ES-I3 (cell line): ENCODE data around the gene NMU.
"Not testable (repeated sequence)": the region's sequence is repeated elsewhere in the genome, so short reads cannot be mapped to it uniquely, and the experiment has no call there.

Source experiments
- H3K36me3 ChIP-seq: 2 replicates; pipeline ENCODE4 v1.6.1; 2013; ENCODE audit warnings: mild to moderate bottlenecking, low read length, control low read depth, moderate library complexity; ENCODE audit not compliant: insufficient read depth
- H3K4me1 ChIP-seq: 2 replicates; pipeline ENCODE4 v1.6.1; 2013; ENCODE audit warnings: mild to moderate bottlenecking, control low read depth, low read length; ENCODE audit not compliant: insufficient read depth
- H3K9ac ChIP-seq: 2 replicates; pipeline ENCODE4 v1.6.1; 2013; ENCODE audit warnings: low read depth, mild to moderate bottlenecking, low read length, moderate library complexity
- H3K9me3 ChIP-seq: 2 replicates; pipeline ENCODE4 v1.6.1; 2013; ENCODE audit warnings: mild to moderate bottlenecking, low read length, moderate library complexity; ENCODE audit not compliant: control insufficient read depth, insufficient read depth

The NMU gene

DNA sequence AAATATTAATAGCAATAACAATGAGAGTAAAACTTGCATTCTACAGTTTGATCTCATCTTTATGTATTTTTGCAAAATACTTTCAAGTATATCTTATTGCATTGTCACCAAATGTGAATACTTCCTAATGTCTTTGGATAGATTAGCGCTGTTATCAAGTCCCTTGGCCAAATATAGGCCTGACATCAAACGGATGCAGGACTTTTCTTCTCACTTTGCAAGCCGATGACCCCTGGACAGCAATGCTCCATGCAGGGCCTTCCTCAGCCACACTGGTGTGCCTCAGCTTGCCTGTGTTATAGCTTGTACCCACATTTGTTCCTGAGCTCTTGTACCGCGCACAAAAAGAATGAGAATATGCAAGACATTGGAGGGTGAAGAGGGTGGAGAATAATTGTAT lies 18.0 kb upstream of the NMU start:
- H3K36me3 ChIP-seq = no peaks in the 10 kb centered on the region
- no peaks in the 10 kb centered on the region for H3K4me1 ChIP-seq
- no peak overlapping the region for H3K9ac ChIP-seq
- no peaks in the 10 kb centered on the region for H3K9me3 ChIP-seq

DNA sequence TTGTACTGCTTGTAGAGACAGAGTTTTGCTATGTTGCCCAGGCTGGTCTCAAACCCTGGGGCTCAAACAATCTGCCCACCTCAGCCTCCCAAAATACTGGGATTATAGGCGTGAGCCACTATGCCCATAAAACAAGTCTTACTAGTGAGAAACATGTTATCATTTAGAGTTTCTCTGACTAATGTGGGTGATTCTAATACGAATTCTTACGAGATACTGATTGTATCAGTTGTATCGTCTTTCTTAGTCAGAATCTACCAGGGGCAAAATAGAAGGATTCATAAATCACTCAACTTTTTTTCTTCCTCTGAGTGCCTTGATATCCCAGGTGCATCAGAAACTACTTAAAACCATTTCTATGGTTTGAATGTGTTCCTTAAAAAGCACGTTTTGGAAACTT lies 14.4 kb upstream of the NMU start:
- Histone ChIP-seq H3K36me3 (no peaks in the 10 kb centered on the region), H3K9ac (no peak overlapping the region), H3K9me3 (no peaks in the 10 kb centered on the region), H3K4me1 (no peaks in the 10 kb centered on the region)

DNA sequence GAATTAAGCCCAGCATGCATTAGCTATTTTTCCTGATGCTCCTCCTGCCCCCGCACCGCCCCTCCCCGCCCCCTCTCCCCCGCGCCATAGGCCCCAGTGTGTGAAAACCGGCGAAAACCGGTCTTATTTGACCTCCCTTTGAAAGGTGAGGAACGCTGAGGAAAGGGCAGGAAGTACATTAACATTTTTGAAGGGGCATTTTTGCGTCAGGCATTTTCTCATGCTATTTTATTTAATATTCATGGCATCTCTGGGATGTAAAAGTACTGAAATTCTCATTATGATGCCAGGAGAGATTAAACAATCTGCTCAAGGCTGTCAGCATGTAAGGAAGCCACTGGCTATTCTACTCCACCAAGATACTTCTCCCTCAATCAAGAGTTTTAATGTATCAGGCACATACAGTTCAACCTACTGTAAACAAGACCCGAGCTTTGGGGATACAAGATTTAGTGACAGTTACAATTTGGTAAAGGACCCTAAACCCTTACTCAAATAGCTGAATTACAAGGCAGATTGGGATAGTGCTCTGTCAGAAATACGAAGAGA lies 1.2 kb upstream of the NMU start:
- H3K9me3 ChIP-seq = no peaks in the 10 kb centered on the region
- peak overlapping the region; percentile 60; the same call in 1 of the 2 replicates for H3K9ac ChIP-seq
- H3K4me1 ChIP-seq = peaks cover 26% of the 10 kb centered on the region
- no peaks in the 10 kb centered on the region for H3K36me3 ChIP-seq

DNA sequence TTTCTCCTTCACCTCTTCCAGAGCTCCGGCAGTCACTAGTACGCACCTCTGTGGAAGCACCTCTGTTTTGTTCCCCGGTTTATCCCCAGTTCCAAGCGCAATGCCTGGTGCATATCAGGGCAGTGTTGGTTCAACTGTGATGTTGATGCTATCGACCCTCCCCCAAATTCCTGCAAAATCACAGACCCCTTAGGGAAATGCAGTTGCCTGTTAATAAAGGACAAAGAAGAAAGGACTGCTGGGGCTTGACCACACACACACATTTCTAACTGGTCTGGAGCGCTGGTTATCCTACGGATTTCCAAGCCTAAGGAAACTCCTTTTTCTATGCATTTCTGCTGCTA lies 530 bp upstream of the NMU start:
- peak overlapping the region; percentile 60 for H3K9ac ChIP-seq

DNA sequence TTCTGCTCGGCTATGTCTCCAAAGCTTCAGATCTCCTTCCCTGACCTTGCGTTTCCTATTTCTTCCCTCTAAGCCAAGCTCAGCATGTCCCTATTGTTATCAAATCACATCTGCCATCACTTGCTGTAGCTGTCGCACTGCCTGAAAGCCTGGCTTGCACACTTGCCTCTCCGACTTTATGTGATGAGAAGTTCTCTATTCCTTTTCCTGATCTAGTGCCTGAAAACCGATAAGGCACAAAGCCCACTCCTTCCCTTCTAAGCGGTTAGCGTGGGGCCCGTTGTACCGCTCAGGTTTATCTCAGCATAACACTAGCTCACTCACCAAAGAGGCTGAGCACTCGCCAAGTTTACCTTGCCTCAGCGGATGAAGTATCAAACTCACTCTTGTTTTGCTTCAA lies 816 bp downstream of the NMU start:
- H3K4me1 ChIP-seq = peaks cover 27% of the 10 kb centered on the region
- H3K36me3 ChIP-seq = no peaks in the 10 kb centered on the region
- H3K9ac ChIP-seq = peak overlapping the region; percentile 60; the same call in 1 of the 2 replicates
- no peaks in the 10 kb centered on the region for H3K9me3 ChIP-seq

More for the DNA sequence above, 530 bp upstream of the NMU start:
- Histone ChIP-seq H3K9me3 (no peaks in the 10 kb centered on the region), H3K36me3 (no peaks in the 10 kb centered on the region), H3K4me1 (peaks cover 27% of the 10 kb centered on the region)

DNA sequence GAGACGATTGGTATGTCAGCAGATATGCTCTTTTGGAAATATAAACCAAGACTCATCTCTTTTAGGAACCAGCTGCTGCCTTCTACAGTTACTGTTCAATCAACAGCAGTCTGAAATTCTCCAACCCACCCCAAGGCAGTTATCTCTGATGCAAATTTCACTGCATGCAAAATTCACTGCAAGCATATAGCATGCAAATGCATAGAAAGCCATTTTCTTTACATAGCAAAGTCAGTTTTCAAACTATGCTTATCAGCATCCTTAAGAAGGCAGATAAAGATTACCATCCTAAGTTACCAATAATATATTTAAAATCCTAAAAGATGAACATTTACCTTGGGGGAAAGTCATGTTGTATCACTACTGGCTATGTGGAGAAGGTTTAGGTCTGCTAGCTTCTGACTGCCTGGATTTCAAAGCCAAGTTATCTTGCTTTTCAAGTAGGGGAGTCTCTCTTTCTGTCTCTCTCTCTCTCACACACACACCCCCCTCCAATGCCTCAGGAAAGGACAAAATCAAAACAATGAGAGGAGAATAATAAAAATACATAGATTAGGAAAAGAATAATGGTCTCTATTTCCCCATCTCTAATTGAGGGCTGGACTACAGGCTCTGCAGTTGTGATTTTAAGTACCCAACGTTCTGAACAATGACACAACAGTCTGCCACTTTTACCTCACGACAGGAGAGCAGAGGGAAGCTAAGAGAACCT lies 1.5 kb downstream of the NMU start:
- peaks cover 27% of the 10 kb centered on the region for H3K4me1 ChIP-seq
- H3K9me3 ChIP-seq = no peaks in the 10 kb centered on the region
- peak overlapping the region; percentile 60; the same call in 1 of the 2 replicates for H3K9ac ChIP-seq
- H3K36me3 ChIP-seq = no peaks in the 10 kb centered on the region

DNA sequence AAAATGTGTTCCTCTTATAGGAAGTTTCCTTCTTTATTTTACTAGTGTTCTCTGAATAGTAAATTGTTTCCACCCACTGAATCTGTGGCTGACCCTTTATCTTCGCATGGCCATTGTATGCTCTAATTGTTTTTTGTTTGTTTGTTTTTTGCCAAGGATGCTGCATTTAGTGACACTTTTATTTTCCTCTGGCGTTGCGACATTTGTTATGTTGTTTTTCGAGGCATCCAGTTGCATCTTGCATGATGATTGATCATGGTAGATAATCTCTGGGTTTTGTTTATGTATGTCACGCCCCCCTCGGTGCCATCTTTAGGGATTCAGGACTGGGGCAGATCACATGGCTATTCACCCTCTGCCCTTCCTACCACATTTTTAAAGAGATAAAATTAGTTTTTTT lies 2.2 kb downstream of the NMU start:
- Histone ChIP-seq H3K9me3 (no peaks in the 10 kb centered on the region), H3K36me3 (no peaks in the 10 kb centered on the region), H3K4me1 (peaks cover 27% of the 10 kb centered on the region), H3K9ac (no peak overlapping the region)

DNA sequence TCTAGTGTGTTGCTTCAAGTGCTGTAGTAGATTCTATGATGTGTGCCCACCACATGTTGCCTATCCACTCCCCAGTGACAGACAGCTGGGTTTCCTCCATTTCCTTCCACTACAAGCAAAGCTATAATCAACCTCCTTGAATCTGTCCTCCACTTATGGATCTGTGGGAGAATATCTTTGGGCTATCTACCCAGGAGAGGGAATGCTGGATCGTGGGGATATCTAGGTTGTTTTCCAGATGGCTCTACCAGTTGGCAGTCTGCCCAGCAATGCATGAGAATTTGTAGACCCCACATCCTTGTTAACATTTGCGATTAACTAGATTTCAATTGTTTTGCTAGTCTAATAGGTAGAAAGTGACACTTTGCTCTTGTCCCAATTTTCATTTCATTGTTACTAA lies 10.3 kb downstream of the NMU start:
- Histone ChIP-seq H3K36me3 (no peaks in the 10 kb centered on the region), H3K4me1 (no peaks in the 10 kb centered on the region)

DNA sequence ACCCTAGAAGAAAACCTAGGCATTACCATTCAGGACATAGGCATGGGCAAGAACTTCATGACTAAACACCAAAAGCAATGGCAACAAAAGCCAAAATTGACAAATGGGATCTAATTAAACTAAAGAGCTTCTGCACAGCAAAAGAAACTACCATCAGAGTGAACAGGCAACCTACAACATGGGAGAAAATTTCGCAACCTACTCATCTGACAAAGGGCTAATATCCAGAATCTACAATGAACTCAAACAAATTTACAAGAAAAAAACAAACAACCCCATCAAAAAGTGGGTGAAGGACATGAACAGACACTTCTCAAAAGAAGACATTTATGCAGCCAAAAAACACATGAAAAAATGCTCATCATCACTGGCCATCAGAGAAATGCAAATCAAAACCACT lies 12.0 kb downstream of the NMU start:
- not testable (repeated sequence) for H3K9ac ChIP-seq, H3K36me3 ChIP-seq

More for the DNA sequence above, 10.3 kb downstream of the NMU start:
- Histone ChIP-seq H3K9me3 (no peaks in the 10 kb centered on the region), H3K9ac (no peak overlapping the region)

DNA sequence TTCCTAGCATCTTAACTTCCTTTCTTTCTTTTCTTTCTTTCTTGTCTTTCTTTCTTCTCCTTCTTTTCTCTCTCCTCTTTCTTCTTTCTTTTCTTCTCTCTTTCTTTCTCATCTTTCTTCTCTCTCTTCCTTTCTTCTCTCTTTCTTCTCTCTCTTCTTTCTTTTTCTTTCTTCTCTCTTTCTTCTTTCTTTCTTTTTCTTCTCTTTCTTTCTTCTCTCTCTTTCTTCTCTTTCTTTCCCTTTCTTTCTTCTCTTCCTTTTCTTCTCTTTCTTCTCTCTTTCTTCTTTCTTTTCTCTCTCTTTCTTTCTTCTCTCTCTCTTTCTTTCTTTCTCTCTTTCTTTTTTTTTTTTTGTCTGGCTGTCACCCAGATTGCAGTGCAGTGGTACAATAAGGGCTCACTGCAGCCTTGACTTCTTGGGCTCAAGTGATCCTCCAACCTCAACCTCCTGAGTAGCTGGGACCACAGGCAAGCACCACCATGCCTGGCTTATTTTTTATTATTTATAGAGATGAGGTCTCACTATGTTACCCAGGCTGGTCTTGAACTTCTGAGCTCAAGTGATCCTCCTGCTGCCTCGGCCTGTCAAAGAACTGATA lies 17.5 kb downstream of the NMU start:
- Histone ChIP-seq H3K36me3 (no peaks in the 10 kb centered on the region), H3K4me1 (no peaks in the 10 kb centered on the region), H3K9me3 (no peaks in the 10 kb centered on the region), H3K9ac (peak overlapping the region; percentile 50; the same call in 1 of the 2 replicates)

More for the DNA sequence above, 12.0 kb downstream of the NMU start:
- H3K4me1 ChIP-seq, H3K9me3 ChIP-seq: not testable (repeated sequence)

DNA sequence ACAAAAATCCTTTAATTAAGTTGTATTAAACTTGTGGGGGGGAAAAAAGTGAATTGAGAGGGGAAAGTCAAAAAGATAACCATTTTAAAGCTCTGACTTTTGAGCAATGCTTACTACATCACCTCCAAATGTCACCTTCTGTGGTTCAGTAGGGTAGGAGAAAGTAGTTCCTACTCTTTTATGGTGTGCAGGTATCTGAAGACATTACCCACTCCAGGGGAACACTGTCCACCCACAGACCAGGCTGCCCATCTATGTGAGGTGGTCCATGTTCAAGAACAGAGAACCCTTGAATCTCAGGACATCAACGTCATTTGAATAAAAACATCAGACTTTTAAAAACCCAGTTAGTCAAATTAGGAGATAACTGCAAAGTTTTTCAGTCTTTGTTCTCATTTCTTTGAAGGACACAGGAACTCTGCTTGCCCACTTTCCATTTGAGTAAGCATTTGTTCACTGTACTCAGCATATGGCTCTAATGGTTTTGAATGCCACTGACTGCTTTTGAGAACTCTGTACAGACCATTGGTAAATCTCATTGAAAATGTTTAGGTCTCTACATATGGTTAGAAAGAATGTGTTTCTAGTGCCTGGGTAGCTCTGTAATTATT lies 18.4 kb downstream of the NMU start:
- Histone ChIP-seq H3K4me1 (no peaks in the 10 kb centered on the region), H3K36me3 (no peaks in the 10 kb centered on the region), H3K9me3 (no peaks in the 10 kb centered on the region), H3K9ac (no peak overlapping the region)

DNA sequence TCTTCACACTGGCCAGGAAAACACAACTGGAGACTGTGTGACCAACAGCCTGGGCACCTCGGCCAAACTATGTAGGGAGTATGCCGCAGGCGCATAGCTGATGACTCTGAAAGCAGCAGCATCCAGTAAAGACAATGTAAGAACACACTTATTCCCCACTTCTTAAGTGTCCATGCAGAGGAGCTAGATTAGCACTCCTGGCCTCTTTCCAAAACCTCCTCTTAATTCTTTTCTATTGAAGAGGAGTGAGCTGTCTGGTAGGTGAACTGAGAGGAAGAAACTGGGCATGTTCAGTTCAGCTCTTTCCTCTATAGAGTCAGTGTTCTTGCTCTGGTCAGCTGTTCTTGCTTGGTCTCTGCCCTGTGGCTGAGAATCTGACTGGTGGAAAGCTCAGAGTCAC lies 21.1 kb downstream of the NMU start:
- no peaks in the 10 kb centered on the region for H3K36me3 ChIP-seq
- no peaks in the 10 kb centered on the region for H3K4me1 ChIP-seq
- H3K9ac ChIP-seq = no peak overlapping the region
- no peaks in the 10 kb centered on the region for H3K9me3 ChIP-seq

DNA sequence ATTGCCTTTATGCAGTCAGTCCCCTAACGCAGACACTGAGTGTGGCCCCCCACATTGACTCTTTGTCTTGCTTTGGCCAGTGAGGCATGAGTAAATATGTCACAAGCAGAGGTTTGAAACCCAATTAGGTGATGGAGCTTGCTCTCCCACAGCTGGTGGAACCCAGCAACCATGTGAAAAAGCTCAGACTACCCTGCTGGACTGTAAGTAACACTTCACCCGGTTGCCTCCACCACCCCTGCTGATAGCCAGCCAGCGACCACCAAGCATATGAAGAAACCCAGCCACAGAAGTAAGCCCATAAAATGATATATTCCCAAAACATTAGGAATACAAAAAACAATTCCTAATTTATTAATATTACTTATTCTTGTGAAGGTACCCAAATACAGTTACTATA lies 22.5 kb downstream of the NMU start:
- peaks cover 7% of the 10 kb centered on the region; the same call in 1 of the 2 replicates for H3K4me1 ChIP-seq
- no peak overlapping the region for H3K9ac ChIP-seq
- H3K36me3 ChIP-seq = no peaks in the 10 kb centered on the region
- no peaks in the 10 kb centered on the region for H3K9me3 ChIP-seq

DNA sequence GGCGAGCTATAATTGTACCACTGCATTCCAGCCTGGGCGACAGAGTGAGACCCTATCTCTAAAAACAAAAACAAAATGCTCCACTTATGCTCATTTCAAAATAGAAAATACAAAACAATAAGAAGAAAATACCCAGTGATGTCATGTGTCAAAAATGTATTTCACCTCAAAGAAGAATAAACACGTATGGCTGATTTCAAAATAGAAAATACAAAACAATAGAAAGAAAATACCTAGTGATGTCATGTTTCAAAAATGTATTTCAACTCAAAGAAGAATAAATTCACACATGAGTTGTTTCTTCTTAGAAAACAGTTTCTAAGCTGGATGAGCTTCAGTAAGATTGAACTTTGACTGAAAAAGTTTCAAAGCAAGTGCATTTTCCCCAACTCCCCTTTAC lies 23.8 kb downstream of the NMU start:
- H3K36me3 ChIP-seq = no peaks in the 10 kb centered on the region
- no peaks in the 10 kb centered on the region for H3K9me3 ChIP-seq
- peaks cover 7% of the 10 kb centered on the region; the same call in 1 of the 2 replicates for H3K4me1 ChIP-seq
- no peak overlapping the region for H3K9ac ChIP-seq
